ENCODE measurements around the gene NOL4L.

DNA sequence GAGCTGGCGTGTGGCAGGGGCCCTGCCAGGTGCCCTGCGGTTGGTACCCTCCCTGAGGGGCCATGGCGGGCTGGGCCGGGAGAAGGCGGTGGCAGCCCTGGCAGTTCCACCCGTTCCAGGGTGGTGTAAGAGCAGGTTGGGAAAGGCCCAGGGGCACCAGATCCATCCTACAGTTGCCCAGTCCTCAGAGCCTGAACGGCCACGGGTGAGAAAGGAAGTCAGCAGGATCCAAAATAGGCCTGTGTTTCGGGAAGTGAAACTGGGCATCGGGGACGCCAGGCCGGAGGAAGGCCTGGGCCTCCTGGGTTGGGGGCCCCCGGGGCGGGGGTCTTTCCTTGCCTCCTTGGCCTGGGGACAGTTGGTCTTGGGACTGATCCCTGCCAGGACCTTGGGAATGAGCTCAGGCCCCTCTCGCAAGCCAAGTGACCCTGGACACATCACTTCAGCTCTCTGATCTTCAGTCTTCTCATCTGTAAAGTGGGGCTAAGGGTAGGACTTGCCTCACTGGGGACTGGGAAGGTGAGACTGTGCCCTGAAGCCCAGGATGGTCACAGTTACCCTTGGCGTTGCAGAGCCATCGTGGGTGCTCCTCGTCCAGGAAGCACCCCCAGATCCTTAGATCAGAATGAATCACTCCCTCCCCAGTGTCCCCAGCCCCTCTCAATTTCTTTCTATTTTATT lies 18.1 kb upstream of the NOL4L start:
- TF ChIP-seq, protein P1, sequence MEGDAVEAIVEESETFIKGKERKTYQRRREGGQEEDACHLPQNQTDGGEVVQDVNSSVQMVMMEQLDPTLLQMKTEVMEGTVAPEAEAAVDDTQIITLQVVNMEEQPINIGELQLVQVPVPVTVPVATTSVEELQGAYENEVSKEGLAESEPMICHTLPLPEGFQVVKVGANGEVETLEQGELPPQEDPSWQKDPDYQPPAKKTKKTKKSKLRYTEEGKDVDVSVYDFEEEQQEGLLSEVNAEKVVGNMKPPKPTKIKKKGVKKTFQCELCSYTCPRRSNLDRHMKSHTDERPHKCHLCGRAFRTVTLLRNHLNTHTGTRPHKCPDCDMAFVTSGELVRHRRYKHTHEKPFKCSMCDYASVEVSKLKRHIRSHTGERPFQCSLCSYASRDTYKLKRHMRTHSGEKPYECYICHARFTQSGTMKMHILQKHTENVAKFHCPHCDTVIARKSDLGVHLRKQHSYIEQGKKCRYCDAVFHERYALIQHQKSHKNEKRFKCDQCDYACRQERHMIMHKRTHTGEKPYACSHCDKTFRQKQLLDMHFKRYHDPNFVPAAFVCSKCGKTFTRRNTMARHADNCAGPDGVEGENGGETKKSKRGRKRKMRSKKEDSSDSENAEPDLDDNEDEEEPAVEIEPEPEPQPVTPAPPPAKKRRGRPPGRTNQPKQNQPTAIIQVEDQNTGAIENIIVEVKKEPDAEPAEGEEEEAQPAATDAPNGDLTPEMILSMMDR (IDR thresholded peaks at IDR 0.05; ENCODE audit: insufficient read depth, low read length, poor library complexity, severe bottlenecking), result no peak
- no peak for TF ChIP-seq EZH2phosphoT487 (conservative IDR thresholded peaks at IDR 0.05; ENCODE audit: low read length)
